GM12878 (cell line): Measurements from ENCODE around the gene PRKACG. TPM values are rescaled to one million over a fixed set of nuclear protein-coding genes. Genes with fewer than 3 reads are reported as not detected.

Source experiments
- ATAC-seq: fragments of 200-7000 bp; cut with Tn5 transposase; 3 replicates; pipeline ENCODE4 v1.9.1; 2020; ENCODE audit warnings: mild to moderate bottlenecking, moderate library complexity
- BruUV-seq: library from RNA; stranded (reverse); fragments of 400-500 nt; replicated peaks from 2 replicates; lab custom pipeline; 2021; lab: Mats Ljungman, UMichigan
- CTCF ChIA-PET: fragments of 300-600 bp; sonication (Branson Sonifier 250); formaldehyde crosslinking; extraction: SDS; loops from one replicate; lab custom pipeline; 2021; ENCODE audit warnings: inconsistent platforms; lab: Yijun Ruan, JAX
- POLR2A ChIA-PET: fragments of 350-600 bp; formaldehyde crosslinking; extraction: SDS; loops from one replicate; lab custom pipeline; 2021; ENCODE audit warnings: inconsistent platforms; lab: Charles Lee
- RAD21 ChIA-PET: fragments of 300-600 bp; sonication (Branson Sonifier 250); formaldehyde crosslinking; loops from one replicate; lab custom pipeline; 2023; ENCODE audit warnings: antibody characterized with exemption; ENCODE audit not compliant: unreplicated experiment; lab: Charles Lee
- SMC1A ChIA-PET: fragments of 300-600 bp; sonication (Branson Sonifier 250); formaldehyde crosslinking; loops from one replicate; lab custom pipeline; 2023; ENCODE audit not compliant: unreplicated experiment, uncharacterized antibody; lab: Charles Lee
- DNase-seq: peaks from one replicate; pipeline ENCODE4 v3.0.0-alpha.2; 2011; ENCODE audit warnings: low read depth, low spot score
- FAIRE-seq: peaks from 3 replicates; lab custom pipeline; 2011; peaks lifted over from hg19 to GRCh38; lab: Jason Lieb, UNC
- H2AFZ ChIP-seq: 2 replicates; pipeline ENCODE4 v1.6.0; 2011; ENCODE audit warnings: low read depth, low read length, control low read depth; ENCODE audit not compliant: control insufficient read depth
- H3K27ac ChIP-seq: 2 replicates; pipeline ENCODE4 v1.5.1; 2011; ENCODE audit warnings: control low read depth; ENCODE audit not compliant: control insufficient read depth, insufficient read depth
- H3K27me3 ChIP-seq, 2 experiments: replicated peaks in 1 of 2; 2 replicates each; pipeline versions ENCODE4 v1.6.0 to v1.6.1; 2011; ENCODE audit warnings: low read length in 1 of 2; ENCODE audit not compliant: control insufficient read depth in 2 of 2, insufficient read depth in 2 of 2
- H3K36me3 ChIP-seq, 2 experiments: 2 replicates each; pipeline ENCODE4 v1.5.1; 2011; ENCODE audit warnings: low read length in 1 of 2; ENCODE audit not compliant: control insufficient read depth in 2 of 2, insufficient read depth in 2 of 2
- H3K4me1 ChIP-seq: 2 replicates; pipeline ENCODE4 v1.6.1; 2011; ENCODE audit warnings: mild to moderate bottlenecking, low read length, moderate library complexity, mixed read lengths; ENCODE audit not compliant: control insufficient read depth, insufficient read depth
- H3K4me2 ChIP-seq: 2 replicates; pipeline ENCODE4 v1.6.0; 2011; ENCODE audit warnings: control low read depth; ENCODE audit not compliant: control insufficient read depth, insufficient read depth
- H3K4me3 ChIP-seq: fragments of 200-600 bp; sonication (generic); 2 replicates; pipeline ENCODE4 v1.5.1; 2016
- H3K79me2 ChIP-seq: 2 replicates; pipeline ENCODE4 v1.6.0; 2011; ENCODE audit warnings: low read length; ENCODE audit not compliant: control insufficient read depth, insufficient read depth
- H3K9ac ChIP-seq: 2 replicates; pipeline ENCODE4 v1.8.0; 2011; ENCODE audit warnings: low read length, control low read depth, mixed read lengths; ENCODE audit not compliant: control insufficient read depth, insufficient read depth
- H3K9me3 ChIP-seq: replicated peaks from 3 replicates; pipeline ENCODE4 v1.5.1; 2011; ENCODE audit warnings: mild to moderate bottlenecking, low read length; ENCODE audit not compliant: control insufficient read depth, insufficient read depth
- H4K20me1 ChIP-seq: 2 replicates; pipeline ENCODE4 v1.6.0; 2011; ENCODE audit not compliant: control insufficient read depth, insufficient read depth
- BHLHE40 ChIP-seq, 2 experiments: fragments of 450-650 bp in 1 of 2; IDR thresholded peaks; 2 replicates each; pipeline ENCODE4 v1.6.1; 2011 to 2017; ENCODE audit warnings: low read depth in 2 of 2, borderline replicate concordance in 1 of 2, improper control_type of control experiment in 1 of 2, low read length in 1 of 2, mild to moderate bottlenecking in 1 of 2
- BRCA1 ChIP-seq: IDR thresholded peaks from 2 replicates; pipeline ENCODE4 v1.6.1; 2011; ENCODE audit warnings: low read depth, low read length, improper control_type of control experiment
- CBX5 ChIP-seq: sonication (generic); IDR thresholded peaks from 2 replicates; pipeline ENCODE4 v1.6.1; 2016; ENCODE audit warnings: low read depth, moderate library complexity, mild to moderate bottlenecking, inconsistent platforms
- CEBPB ChIP-seq, 2 experiments: fragments of 150-350 bp in 1 of 2; IDR thresholded peaks; 2 replicates each; pipeline ENCODE4 v1.6.1; 2012 to 2014; ENCODE audit warnings: low read depth in 2 of 2, low read length in 2 of 2, borderline replicate concordance in 1 of 2, inconsistent platforms in 1 of 2
- CHD1 ChIP-seq: IDR thresholded peaks from 2 replicates; pipeline ENCODE4 v1.6.1; 2012; ENCODE audit warnings: low read depth, low read length, improper control_type of control experiment
- CHD4 ChIP-seq: fragments of 200-600 bp; sonication (generic); IDR thresholded peaks from 2 replicates; pipeline ENCODE4 v1.6.1; 2016; ENCODE audit warnings: mild to moderate bottlenecking
- DPF2 ChIP-seq: fragments of 450-650 bp; IDR thresholded peaks from 2 replicates; pipeline ENCODE4 v1.6.1; 2017; ENCODE audit warnings: mild to moderate bottlenecking
- ESRRA ChIP-seq: IDR thresholded peaks from 2 replicates; pipeline ENCODE4 v1.6.1; 2012; ENCODE audit warnings: mild to moderate bottlenecking, low read length, improper control_type of control experiment
- GATAD2B ChIP-seq: fragments of 450-650 bp; conservative IDR thresholded peaks from 2 replicates; pipeline ENCODE4 v1.6.1; 2017; ENCODE audit warnings: low read depth, mild to moderate bottlenecking, moderate library complexity
- HCFC1 ChIP-seq: fragments of 150-350 bp; IDR thresholded peaks from 2 replicates; pipeline ENCODE4 v1.6.1; 2014; ENCODE audit warnings: low read length
- IRF4 ChIP-seq: IDR thresholded peaks from 2 replicates; pipeline ENCODE4 v1.6.1; 2011; ENCODE audit warnings: low read depth, low read length
- NFYB ChIP-seq: IDR thresholded peaks from 2 replicates; pipeline ENCODE4 v1.6.1; 2011; ENCODE audit warnings: low read depth, mild to moderate bottlenecking, low read length, improper control_type of control experiment, moderate library complexity; ENCODE audit not compliant: insufficient read depth
- RBBP5 ChIP-seq: fragments of 200-600 bp; sonication (generic); conservative IDR thresholded peaks from 2 replicates; pipeline ENCODE4 v1.6.1; 2016
- TBL1XR1 ChIP-seq: IDR thresholded peaks from 2 replicates; pipeline ENCODE4 v1.6.1; 2012; ENCODE audit warnings: low read depth, low read length, improper control_type of control experiment
- ZNF24 ChIP-seq: fragments of 450-650 bp; IDR thresholded peaks from 2 replicates; pipeline ENCODE4 v1.6.1; 2017; ENCODE audit warnings: antibody characterized with exemption, mild to moderate bottlenecking
- WGBS: methylation state at CpG from one replicate; pipeline ENCODE4 v1.1.6; 2016; ENCODE audit warnings: low lambda C conversion rate; ENCODE audit not compliant: insufficient replicate concordance, insufficient coverage; ENCODE audit errors: missing lambda C conversion rate; 5-methylcytosine and 5-hydroxymethylcytosine counted together
- in situ Hi-C: fragments of 300-500 bp; cut with MboI; formaldehyde crosslinking; loops from 9 replicates; pipeline ENCODE4 v1.14.3; 2018; ENCODE audit warnings: mixed read lengths
- intact Hi-C: fragments of 100-400 bp; cut with micrococcal nuclease; formaldehyde crosslinking; loops from one replicate; pipeline ENCODE4 v1.14.2; 2022; ENCODE audit not compliant: unreplicated experiment
- polyA plus RNA-seq, 11 experiments: library from polyadenylated mRNA; depleted of rRNA in 4 of 11; unstranded in 6 of 11; stranded (reverse) in 5 of 11; fragments of >200 nt; fragmentation: Nextera tagmentation in 4 of 11; fragmentation: Illumina TruSeq in 1 of 11; extraction: Ambion mirVana in 4 of 11; extraction: Trizol in 1 of 11; gene quantifications; 1 replicate in 1 of 11; 2 replicates in 10 of 11; pipeline versions ENCODE4 v1.2.1 to v1.2.3, GENCODE V29; 2011 to 2016; ENCODE audit warnings: inconsistent platforms in 2 of 11, missing spikeins in 2 of 11, low read depth in 1 of 11
- total RNA-seq, 4 experiments: library from RNA; depleted of rRNA in 3 of 4; stranded (reverse); fragments of >200 nt in 3 of 4; fragmentation: Illumina TruSeq in 1 of 4; extraction: Trizol in 1 of 4; gene quantifications; 2 replicates each; pipeline versions ENCODE4 v1.2.1 to v1.2.3, GENCODE V29; 2013 to 2021
- TF ChIP-seq, protein P1 (sequence below): IDR thresholded peaks from 2 replicates; pipeline ENCODE4 v1.6.1; 2011; ENCODE audit warnings: borderline replicate concordance, low read depth, mild to moderate bottlenecking, moderate library complexity, low read length; ENCODE audit not compliant: insufficient read depth, poor library complexity, severe bottlenecking
- TF ChIP-seq, protein P2 (sequence below): fragments of 450-650 bp; IDR thresholded peaks from 2 replicates; pipeline ENCODE4 v1.6.1; 2017; ENCODE audit warnings: low read depth, mild to moderate bottlenecking, moderate library complexity
- TF ChIP-seq, protein P3 (sequence below): fragments of 450-650 bp; IDR thresholded peaks from 2 replicates; pipeline ENCODE4 v1.6.1; 2016; ENCODE audit warnings: mild to moderate bottlenecking
- TF ChIP-seq, protein P4 (sequence below): fragments of 450-650 bp; IDR thresholded peaks from 2 replicates; pipeline ENCODE4 v1.6.1; 2018; ENCODE audit warnings: mild to moderate bottlenecking, low read depth, moderate library complexity; ENCODE audit not compliant: partially characterized antibody

PRKACG gene
- total and polyA plus RNA-seq, 10 of the 15 experiments (the other 5 are each of a cell fraction or from before 2014, with no cell fraction given) = not detected

DNA sequence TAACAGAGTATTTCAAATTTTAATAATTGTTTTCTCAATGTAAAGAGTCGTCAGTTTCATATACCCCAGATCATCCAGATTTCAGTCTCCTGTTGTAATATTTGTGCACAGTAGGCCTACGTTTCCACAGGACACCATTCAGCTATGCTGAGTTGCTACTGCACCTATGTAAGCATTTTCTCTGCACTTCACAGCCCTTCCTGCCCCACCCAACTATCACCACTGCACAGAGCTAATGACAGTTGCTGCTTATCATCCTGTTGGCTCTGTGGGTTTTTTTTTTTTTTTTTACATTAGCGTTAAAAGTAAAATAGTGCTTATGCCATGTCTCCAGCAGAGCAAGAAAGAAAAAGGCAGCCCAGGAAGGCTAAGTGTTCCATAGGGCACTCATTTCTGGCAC is 5.9 kb upstream of the PRKACG start:
- ChIA-PET POLR2A (no interaction called here), RAD21 (no interaction called here), CTCF (interaction anchor here (1.2 to 3.0 kb wide), 3 partner anchors 16 to 436 kb away, joined by 4 to 10 read pairs (median 4); partner anchors contain the start of gene FXN), SMC1A (interaction anchor here (1.1 kb wide), 1 partner anchor 55 kb away, joined by 3 read pairs; no protein-coding TSS in a partner anchor)
- Histone ChIP-seq H3K4me3 (no peak overlapping the region), H3K9me3 (no peaks in the 10 kb centered on the region), H3K9ac (no peak overlapping the region), H3K27ac (no peak overlapping the region), H3K27me3 (no peaks in the 10 kb centered on the region), H3K4me2 (no peak overlapping the region), H4K20me1 (no peaks in the 10 kb centered on the region), H2AFZ (no peak overlapping the region), H3K4me1 (no peaks in the 10 kb centered on the region), H3K79me2 (no peaks in the 10 kb centered on the region), H3K36me3 (no peaks in the 10 kb centered on the region)
- no TSS peak for BruUV-seq
- in situ Hi-C loops = no loop called here
- FAIRE-seq = no peak
- no peak for DNase-seq
- TF ChIP-seq DPF2 (no peak), GATAD2B (no peak), CHD1 (no peak), CEBPB (IDR thresholded peaks at IDR 0.05; ENCODE audit: borderline replicate concordance in 1 of 2, low read depth in 2 of 2, low read length in 2 of 2) (no peak), RBBP5 (no peak), IRF4 (no peak), CBX5 (no peak), CHD4 (no peak), BRCA1 (no peak), HCFC1 (no peak), ZNF24 (no peak), ESRRA (no peak), TBL1XR1 (no peak), BHLHE40 (IDR thresholded peaks at IDR 0.05; ENCODE audit: borderline replicate concordance in 1 of 2, low read depth in 2 of 2, low read length in 1 of 2) (no peak), NFYB (no peak)
- TF ChIP-seq, protein P1, sequence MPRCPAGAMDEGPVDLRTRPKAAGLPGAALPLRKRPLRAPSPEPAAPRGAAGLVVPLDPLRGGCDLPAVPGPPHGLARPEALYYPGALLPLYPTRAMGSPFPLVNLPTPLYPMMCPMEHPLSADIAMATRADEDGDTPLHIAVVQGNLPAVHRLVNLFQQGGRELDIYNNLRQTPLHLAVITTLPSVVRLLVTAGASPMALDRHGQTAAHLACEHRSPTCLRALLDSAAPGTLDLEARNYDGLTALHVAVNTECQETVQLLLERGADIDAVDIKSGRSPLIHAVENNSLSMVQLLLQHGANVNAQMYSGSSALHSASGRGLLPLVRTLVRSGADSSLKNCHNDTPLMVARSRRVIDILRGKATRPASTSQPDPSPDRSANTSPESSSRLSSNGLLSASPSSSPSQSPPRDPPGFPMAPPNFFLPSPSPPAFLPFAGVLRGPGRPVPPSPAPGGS = no peak
- TF ChIP-seq, protein P2, sequence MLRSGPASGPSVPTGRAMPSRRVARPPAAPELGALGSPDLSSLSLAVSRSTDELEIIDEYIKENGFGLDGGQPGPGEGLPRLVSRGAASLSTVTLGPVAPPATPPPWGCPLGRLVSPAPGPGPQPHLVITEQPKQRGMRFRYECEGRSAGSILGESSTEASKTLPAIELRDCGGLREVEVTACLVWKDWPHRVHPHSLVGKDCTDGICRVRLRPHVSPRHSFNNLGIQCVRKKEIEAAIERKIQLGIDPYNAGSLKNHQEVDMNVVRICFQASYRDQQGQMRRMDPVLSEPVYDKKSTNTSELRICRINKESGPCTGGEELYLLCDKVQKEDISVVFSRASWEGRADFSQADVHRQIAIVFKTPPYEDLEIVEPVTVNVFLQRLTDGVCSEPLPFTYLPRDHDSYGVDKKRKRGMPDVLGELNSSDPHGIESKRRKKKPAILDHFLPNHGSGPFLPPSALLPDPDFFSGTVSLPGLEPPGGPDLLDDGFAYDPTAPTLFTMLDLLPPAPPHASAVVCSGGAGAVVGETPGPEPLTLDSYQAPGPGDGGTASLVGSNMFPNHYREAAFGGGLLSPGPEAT = no peak
- TF ChIP-seq, protein P3, sequence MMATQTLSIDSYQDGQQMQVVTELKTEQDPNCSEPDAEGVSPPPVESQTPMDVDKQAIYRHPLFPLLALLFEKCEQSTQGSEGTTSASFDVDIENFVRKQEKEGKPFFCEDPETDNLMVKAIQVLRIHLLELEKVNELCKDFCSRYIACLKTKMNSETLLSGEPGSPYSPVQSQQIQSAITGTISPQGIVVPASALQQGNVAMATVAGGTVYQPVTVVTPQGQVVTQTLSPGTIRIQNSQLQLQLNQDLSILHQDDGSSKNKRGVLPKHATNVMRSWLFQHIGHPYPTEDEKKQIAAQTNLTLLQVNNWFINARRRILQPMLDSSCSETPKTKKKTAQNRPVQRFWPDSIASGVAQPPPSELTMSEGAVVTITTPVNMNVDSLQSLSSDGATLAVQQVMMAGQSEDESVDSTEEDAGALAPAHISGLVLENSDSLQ = no peak
- TF ChIP-seq, protein P4, sequence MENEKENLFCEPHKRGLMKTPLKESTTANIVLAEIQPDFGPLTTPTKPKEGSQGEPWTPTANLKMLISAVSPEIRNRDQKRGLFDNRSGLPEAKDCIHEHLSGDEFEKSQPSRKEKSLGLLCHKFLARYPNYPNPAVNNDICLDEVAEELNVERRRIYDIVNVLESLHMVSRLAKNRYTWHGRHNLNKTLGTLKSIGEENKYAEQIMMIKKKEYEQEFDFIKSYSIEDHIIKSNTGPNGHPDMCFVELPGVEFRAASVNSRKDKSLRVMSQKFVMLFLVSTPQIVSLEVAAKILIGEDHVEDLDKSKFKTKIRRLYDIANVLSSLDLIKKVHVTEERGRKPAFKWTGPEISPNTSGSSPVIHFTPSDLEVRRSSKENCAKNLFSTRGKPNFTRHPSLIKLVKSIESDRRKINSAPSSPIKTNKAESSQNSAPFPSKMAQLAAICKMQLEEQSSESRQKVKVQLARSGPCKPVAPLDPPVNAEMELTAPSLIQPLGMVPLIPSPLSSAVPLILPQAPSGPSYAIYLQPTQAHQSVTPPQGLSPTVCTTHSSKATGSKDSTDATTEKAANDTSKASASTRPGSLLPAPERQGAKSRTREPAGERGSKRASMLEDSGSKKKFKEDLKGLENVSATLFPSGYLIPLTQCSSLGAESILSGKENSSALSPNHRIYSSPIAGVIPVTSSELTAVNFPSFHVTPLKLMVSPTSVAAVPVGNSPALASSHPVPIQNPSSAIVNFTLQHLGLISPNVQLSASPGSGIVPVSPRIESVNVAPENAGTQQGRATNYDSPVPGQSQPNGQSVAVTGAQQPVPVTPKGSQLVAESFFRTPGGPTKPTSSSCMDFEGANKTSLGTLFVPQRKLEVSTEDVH = no peak
- intact Hi-C loops = no loop called here
- WGBS = 0% methylated on average over 3 of the region's 3 CpGs
- ATAC-seq = no peak
